HG02981 (cell line): Measurements from ENCODE around the gene RBL1.
"Not testable (repeated sequence)": the region's sequence is repeated elsewhere in the genome, so short reads cannot be mapped to it uniquely, and the experiment has no call there.

Experiments
- ATAC-seq: cut with Tn5 transposase; IDR thresholded peaks from one replicate; pipeline ENCODE4 v1.9.1; 2021; ENCODE audit warnings: mild to moderate bottlenecking, moderate library complexity; ENCODE audit not compliant: unreplicated experiment

The RBL1 gene

DNA sequence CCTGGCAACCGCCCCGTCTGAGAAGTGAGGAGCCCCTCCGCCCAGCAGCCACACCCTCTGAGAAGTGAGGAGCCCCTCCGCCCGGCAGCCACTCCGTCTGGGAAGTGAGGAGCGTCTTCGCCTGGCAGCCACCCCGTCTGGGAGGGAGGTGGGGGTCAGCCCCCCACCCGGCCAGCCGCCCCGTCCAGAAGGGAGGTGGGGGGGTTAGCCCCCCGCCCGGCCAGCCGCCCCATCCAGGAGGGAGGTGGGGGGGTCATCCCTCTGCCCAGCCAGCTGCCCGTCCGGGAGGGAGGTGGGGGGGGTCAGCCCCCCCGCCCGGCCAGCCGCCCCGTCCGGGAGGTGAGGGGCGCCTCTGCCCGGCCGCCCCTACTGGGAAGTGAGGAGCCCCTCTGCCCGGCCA, 95.6 kb downstream of the RBL1 start:
- ATAC-seq = not testable (repeated sequence)

DNA sequence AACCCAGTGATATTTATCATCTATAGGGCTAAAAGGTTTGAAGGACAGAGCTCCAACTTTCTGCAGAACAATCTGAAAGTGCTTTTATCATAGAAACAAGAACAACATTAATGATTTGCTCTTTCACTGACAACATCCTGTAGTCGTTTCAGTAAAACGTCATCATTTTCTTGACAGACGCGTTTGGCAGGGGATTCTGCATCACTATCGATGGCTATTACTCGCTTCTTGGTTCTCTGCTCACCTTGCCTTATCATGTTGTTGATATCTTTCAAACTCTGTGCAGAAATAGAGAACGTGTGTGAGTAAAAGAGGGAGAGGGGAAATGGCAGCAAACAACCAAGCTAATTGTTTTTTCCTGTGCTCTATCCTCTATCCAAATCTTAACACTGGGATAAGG, 97.1 kb downstream of the RBL1 start:
- ATAC-seq = no peak

GRCh38 chr20:36997121-36997520, 98.7 kb downstream of the RBL1 start:
- no peak for ATAC-seq

- ATAC-seq = not testable (repeated sequence)
Measured at GRCh38 chr20:36994221-36994620, 101.6 kb downstream of the RBL1 start.

GRCh38 chr20:36992802-36993334, 102.9 kb downstream of the RBL1 start:
- no peak for ATAC-seq

DNA sequence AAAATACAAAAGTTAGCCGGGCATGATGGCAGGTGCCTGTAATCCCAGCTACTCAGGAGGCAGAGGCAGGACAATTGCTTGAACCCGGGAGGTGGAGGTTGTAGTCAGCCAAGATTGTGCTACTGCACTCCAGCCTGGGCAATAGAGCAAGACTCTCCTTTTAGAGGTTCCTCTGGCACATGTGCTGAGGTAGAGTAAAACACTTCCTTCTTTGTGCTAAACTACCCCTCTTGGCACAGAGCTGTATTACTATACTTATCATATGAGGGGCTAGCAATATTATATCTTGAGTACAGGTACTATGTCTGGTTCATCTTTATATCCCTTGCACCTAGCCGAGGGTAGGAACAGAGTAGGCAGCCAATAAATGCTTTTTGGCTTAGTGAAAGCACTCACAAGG, 104.1 kb downstream of the RBL1 start:
- no peak for ATAC-seq

GRCh38 chr20:36989797-36990196, 106.0 kb downstream of the RBL1 start:
- ATAC-seq = no peak

DNA sequence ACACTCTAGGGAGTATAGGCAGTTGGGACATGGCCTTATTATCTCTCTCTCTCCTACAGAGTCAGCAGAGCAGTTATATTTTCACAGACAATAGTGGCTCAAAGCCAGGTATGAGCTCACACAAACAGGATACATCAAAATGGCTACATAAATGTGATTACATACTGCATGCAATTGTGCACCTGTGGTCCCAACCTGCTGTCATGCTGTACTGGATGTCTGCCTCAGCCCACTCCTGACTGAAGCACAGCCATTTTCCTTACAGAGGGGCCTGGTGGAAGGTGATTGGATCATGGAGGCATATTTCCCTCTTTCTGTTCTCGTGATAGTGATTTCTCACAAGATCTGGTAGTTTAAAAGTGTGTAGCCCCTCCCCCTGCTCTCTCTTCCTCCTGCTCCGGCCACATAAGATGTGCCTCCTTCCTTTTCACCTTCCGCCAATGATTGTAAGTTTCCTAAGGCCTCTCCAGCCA, 107.3 kb downstream of the RBL1 start:
- no peak for ATAC-seq

- no peak for ATAC-seq
Measured at GRCh38 chr20:36984257-36984638, 111.5 kb downstream of the RBL1 start.

DNA sequence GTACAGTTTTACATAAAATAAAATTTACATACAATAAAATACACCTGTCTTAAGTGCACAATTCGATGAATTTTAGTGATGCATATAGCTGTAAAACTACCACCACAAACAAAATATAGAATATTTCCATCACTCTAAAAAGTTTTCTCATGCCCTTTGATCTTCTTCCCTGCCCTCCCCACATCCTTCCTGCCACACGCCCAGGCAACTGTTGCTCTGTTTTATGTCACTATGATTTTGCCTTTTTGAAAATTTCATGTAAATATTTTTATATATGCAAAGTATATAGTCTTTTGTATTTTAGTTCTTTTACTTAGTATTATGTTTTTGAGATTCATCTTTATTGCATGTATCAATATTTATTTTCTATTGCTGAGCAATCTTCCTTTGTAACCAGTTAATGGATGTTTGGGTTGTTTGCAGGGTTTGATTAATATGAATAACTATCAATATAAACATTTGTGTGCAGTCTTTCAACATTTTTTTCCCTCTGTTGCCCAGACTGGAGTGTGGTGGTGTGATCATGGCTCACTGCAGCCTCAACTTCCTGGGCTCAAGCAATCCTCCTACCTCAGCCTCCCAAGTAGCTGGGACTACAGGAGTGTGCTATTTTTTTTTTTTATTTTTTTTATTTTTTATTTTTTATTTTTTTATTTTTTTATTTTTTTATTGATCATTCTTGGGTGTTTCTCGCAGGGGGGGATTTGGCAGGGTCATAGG, 120.5 kb downstream of the RBL1 start:
- no peak for ATAC-seq

- no peak for ATAC-seq
Measured at GRCh38 chr20:36974660-36975059, 121.1 kb downstream of the RBL1 start.

GRCh38 chr20:36971103-36971502, 124.7 kb downstream of the RBL1 start:
- ATAC-seq = no peak

GRCh38 chr20:36969478-36970186, 126.2 kb downstream of the RBL1 start:
- ATAC-seq = no peak

- ATAC-seq = no peak
Measured at GRCh38 chr20:36969051-36969450, 126.7 kb downstream of the RBL1 start.

DNA sequence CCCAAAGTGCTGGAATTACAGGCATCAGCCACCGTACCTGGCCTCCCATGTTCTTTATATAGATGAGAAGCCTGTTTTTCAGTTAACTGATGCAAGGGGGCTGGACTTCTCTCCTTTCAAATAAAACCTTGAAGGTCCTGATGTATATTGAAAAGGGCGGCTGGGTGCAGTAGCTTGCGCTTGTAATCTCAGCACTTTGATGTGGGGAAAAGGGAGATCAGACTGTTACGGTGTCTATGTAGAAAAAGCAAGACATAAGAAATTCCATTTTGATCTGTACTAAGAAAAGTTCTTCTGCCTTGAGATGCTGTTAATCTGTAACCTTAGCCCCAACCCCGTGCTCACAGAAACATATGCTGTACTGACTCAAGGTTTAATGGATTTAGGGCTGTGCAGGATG, 128.2 kb downstream of the RBL1 start:
- ATAC-seq = no peak

DNA sequence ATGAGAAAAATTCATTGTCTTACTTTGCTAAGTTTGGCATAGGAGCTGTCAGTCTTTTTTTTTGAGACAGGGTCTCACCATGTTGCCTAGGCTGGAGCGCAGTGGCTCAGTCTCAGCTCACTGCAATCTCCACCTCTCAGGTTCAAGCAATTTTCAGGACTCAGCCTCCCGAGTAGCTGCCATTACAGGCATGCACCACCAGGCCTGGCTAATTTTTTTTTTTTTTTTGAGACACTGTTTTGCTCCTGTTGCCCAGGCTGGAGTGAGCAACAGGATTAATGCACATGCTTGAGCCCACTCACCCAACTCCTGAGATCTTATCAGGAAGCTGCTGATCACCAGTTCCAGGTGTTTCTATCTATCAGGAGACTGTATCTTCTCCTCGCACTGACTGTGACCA, 128.8 kb downstream of the RBL1 start:
- ATAC-seq = not testable (repeated sequence)

GRCh38 chr20:36962354-36962941, 133.3 kb downstream of the RBL1 start:
- not testable (repeated sequence) for ATAC-seq

DNA sequence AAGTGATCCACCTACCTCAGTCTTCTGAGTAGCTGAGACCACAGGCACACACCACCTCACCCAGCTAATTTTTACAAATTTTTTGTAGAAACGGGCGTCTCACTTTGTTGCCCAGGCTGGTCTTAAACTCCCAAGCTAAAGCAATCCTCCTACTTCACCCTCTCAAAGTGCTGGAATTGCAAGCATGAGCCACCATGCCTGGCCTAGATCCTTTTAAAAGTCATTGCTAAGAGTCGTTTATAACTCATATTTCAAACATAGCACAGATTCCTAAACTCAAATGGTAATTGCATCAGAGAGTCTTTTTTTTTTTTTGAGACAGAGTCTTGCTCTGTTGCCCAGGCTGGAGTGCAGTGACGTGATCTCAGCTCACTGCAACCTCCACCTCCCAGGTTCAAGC, 136.6 kb downstream of the RBL1 start:
- no peak for ATAC-seq

DNA sequence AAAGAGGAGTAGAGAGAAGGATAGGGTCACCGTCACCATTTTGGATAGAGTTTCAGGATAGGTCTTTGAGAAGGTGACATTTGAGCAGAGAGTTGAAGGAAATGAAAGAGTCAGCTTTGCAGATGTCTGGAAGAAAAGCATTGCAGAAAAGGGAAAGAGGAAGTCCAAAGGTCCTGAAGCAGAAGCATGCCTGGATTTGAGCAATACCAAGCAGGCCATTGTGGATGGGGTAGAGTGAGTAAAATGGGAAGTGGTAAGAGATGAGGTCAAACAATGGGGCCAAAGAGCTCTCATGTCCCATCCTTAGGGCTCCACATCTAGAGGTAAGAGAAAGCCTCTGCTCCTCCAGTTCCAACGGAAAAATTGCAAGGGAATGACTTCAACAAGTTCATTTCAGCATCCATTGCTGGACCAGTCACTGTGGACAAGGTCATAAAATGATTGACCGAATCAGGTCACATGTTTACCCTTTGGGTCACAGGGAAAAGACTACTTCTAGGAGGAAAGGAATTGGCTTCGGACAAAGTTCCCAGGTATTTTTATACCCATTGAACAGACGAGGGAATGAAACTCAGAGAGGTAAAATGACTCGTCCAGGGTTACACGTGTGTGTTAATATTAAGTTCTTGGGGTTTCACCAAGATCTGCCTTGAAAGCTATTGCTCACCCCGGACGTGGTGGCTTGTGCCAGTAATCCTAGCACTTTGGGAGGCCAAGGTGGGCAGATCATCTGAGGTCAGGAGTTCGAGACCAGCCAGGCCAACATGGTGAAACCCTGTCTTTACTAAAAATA, 137.7 kb downstream of the RBL1 start:
- ATAC-seq = no peak

- no peak for ATAC-seq
Measured at GRCh38 chr20:36956674-36957073, 139.1 kb downstream of the RBL1 start.

- ATAC-seq = no peak
Measured at GRCh38 chr20:36956016-36956415, 139.8 kb downstream of the RBL1 start.
